NK-92 (cell line): Measurements from ENCODE around the gene GPR137C.

Experiments
- DNase-seq: peaks from one replicate; lab custom pipeline; 2025; ENCODE audit not compliant: unreplicated experiment; lab: John Stamatoyannopoulos, UW

GPR137C gene

DNA sequence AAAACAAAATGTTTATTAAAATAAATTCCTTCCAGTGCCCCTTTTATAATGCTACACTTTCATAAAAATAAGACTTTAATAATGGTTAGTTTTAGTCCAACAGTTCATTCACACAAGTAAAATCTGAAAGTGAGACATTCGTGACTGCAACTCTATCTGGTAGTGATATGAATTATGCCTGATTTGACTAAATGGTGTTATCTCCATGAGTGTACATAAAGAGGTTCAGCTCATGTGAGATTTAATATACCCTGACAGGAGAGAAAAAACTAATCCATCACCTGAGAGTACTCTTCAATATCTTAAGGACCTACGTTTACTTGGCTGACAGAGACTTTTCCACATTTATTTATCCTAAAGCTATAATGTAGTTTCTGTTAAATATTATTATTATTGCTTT, 108.7 kb downstream of the GPR137C start:
- no peak for DNase-seq

DNA sequence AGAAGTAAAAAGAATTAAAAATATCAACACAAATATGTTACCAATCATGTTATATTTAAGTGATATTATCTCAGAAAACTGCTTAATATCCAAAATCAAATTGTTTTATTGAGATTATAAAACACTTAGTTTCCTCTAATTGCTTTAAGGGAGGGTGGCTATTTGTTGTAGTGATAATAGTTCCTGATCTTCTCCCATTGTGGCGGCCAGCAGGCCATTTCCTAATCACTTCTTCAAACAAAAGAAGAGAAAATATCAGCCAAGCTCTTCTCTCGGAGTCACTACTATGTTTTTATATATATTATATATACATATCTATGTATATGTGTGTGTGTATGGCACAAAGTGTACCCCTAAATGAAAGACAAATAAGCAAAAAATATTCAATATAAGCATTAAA, 111.2 kb downstream of the GPR137C start:
- no peak for DNase-seq

DNA sequence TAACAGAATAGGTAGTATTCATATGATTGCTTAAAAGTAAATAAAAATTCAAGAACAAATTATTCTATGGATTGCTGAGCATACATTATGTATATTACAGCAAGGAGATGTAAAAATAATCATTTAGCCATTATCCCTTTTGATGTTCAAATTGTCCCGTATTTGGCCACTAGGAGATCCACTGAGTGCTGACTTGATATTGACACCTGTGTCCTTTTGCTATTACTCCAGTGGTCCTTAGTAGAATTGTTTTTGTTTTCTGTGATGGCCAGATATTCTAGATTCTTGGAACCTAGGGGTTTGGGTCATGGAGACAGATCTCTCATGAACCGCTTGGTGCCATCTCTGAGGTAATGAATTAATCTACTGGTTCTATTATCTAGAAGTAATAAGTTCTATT, 126.0 kb downstream of the GPR137C start:
- DNase-seq: no peak

DNA sequence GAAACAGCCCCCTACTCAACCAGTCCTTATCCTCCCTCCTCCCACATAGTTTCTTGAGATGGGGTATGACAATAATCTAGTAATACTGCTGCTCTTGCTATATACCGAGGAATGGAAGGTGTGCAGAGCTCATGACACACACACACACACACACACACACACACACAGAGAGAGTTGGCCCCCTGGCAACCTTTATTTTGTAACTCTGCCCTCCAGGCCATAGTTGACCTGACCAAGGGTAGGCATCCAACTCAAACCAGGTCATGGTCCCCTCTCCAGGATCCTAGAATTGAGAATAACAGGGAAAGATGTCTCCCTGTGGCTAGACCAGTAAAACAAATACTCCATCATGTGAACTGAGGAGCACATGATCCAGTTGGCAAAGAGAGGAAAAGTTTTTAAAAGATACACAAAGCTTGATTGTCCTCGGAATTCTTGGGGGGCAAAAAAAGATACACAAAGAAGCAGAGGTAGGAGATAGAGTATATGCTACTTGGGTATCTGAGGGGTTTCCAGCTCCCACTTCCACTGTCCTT, 131.4 kb downstream of the GPR137C start:
- DNase-seq: no peak

DNA sequence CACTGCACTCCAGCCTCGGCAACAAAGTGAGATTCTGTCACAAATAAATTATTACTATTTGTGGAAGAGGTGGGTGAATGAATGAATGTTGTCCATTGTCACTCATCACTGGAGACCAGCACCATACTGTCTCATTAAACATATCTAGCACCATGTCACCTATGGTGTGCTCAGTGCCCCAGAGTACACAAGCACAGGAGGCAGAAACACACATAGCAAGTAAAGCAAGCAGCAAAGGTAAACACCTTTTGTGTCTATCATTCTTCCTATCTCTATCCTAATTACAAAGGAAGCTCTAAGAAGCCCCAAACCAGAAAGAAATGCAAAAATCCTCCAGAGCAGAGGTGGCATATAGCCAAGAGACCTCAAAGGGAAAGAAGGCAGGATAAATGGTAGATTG, 133.5 kb downstream of the GPR137C start:
- DNase-seq: no peak
